Progenitor cell of endocrine pancreas (in vitro differentiated cells): ENCODE measurements around the gene BLOC1S1. TPM values are rescaled to one million over a fixed set of nuclear protein-coding genes. Genes with fewer than 3 reads are reported as not detected.

Experiments
- DNase-seq: peaks from one replicate; pipeline ENCODE4 v3.0.0; 2021; ENCODE audit warnings: low spot score; ENCODE audit not compliant: unreplicated experiment
- H3K27ac Mint-ChIP-seq: 2 replicates; pipeline ENCODE4 v1.8.0; 2021; ENCODE audit warnings: mild to moderate bottlenecking, moderate library complexity, mixed read lengths
- H3K27me3 Mint-ChIP-seq: 2 replicates; pipeline ENCODE4 v1.8.0; 2021; ENCODE audit warnings: mixed read lengths
- H3K36me3 Mint-ChIP-seq: 2 replicates; pipeline ENCODE4 v1.8.0; 2022; ENCODE audit warnings: mixed read lengths; ENCODE audit not compliant: insufficient read depth
- H3K4me1 Mint-ChIP-seq: 2 replicates; pipeline ENCODE4 v1.8.0; 2021; ENCODE audit warnings: low read depth, mixed read lengths
- H3K4me3 Mint-ChIP-seq: 2 replicates; pipeline ENCODE4 v1.8.0; 2021; ENCODE audit warnings: low read depth, mild to moderate bottlenecking, moderate library complexity, mixed read lengths
- H3K9me3 Mint-ChIP-seq: 2 replicates; pipeline ENCODE4 v1.8.0; 2021; ENCODE audit warnings: low read depth, mixed read lengths
- total RNA-seq: library from RNA; stranded (reverse); gene quantifications from 2 replicates; pipeline ENCODE4 v1.2.1, GENCODE V29; 2021
- TF ChIP-seq, protein P1 (sequence below): fragments of 200-600 bp; sonication (generic); IDR thresholded peaks from one replicate; pipeline ENCODE4 v1.5.0; 2021; ENCODE audit warnings: antibody characterized with exemption, mild to moderate bottlenecking; ENCODE audit not compliant: unreplicated experiment

The BLOC1S1 gene
- total RNA-seq, 1 donor from 2014 or later = 65.8 TPM

DNA sequence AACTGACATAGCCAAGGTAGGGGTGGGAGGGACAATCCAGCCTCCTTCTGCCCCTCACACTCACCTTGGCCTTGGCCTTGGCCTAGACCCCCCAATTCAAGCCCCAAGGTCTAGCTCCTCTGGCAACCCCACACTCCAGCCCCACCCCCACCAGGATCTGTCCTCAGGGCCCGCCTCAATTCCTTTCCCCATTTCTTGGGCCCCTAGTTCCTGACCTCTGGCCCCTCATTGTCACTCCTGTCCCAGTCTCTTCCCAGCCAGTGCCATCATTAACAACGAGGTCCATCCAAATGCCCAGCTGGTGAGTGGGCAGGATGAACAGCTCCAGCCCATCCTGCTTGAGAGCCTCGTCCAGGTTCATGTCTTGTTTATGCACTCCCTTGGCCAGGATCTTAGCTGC lies 20.2 kb downstream of the BLOC1S1 start:
- Mint-ChIP-seq H3K4me3 (no peak overlapping the region), H3K27me3 (no peaks in the 10 kb centered on the region), H3K27ac (no peak overlapping the region), H3K4me1 (peaks cover 13% of the 10 kb centered on the region), H3K9me3 (no peaks in the 10 kb centered on the region), H3K36me3 (no peaks in the 10 kb centered on the region)
- TF ChIP-seq, protein P1, sequence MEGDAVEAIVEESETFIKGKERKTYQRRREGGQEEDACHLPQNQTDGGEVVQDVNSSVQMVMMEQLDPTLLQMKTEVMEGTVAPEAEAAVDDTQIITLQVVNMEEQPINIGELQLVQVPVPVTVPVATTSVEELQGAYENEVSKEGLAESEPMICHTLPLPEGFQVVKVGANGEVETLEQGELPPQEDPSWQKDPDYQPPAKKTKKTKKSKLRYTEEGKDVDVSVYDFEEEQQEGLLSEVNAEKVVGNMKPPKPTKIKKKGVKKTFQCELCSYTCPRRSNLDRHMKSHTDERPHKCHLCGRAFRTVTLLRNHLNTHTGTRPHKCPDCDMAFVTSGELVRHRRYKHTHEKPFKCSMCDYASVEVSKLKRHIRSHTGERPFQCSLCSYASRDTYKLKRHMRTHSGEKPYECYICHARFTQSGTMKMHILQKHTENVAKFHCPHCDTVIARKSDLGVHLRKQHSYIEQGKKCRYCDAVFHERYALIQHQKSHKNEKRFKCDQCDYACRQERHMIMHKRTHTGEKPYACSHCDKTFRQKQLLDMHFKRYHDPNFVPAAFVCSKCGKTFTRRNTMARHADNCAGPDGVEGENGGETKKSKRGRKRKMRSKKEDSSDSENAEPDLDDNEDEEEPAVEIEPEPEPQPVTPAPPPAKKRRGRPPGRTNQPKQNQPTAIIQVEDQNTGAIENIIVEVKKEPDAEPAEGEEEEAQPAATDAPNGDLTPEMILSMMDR = no peak
- no peak for DNase-seq

DNA sequence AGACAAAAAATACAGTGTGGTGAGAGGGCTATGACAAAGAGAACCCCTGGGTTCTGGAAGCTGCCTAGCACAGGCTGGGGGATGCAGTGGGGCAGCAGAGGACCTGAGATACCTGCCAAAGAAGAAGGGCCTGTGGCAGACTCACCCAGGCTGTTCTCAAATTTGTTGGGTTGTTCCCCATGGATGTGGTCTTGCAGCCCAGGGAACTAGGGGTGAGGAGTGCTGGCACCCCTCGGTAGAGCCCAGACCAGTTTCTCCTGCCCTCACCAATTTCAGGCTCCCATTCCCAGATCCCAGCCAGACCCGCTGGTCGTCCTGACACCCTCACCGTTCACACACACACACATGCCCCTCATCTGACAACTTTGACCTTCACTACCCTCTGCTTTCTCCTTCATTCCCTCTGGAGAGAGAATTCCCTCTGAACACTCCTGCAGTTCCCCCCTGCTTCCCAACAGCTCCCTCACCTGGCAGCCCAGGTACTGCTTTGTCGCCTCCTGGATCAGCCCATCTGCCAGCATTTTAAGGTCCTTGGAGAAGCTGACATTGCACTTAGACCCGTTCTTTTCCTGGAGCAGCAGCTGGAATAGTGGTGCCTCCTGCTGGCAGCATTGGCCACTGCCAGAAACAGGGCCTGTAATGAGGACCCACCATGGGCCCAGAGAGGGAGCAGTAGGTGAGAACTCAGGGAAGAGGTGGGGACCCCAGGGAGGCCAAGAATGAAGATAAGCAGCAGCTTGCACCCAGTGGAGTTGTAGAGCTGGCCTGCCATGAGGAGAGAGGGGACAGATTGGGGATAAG lies 21.1 kb downstream of the BLOC1S1 start:
- H3K27me3 Mint-ChIP-seq = peaks cover 3% of the 10 kb centered on the region
- no peaks in the 10 kb centered on the region for H3K9me3 Mint-ChIP-seq
- peak overlapping the region; percentile 69 for H3K27ac Mint-ChIP-seq
- TF ChIP-seq, protein P1 = peak; percentile 76
- DNase-seq = peak; percentile 49
- peaks cover 17% of the 10 kb centered on the region for H3K4me1 Mint-ChIP-seq
- H3K36me3 Mint-ChIP-seq = no peaks in the 10 kb centered on the region
- H3K4me3 Mint-ChIP-seq = peak overlapping the region; percentile 50

DNA sequence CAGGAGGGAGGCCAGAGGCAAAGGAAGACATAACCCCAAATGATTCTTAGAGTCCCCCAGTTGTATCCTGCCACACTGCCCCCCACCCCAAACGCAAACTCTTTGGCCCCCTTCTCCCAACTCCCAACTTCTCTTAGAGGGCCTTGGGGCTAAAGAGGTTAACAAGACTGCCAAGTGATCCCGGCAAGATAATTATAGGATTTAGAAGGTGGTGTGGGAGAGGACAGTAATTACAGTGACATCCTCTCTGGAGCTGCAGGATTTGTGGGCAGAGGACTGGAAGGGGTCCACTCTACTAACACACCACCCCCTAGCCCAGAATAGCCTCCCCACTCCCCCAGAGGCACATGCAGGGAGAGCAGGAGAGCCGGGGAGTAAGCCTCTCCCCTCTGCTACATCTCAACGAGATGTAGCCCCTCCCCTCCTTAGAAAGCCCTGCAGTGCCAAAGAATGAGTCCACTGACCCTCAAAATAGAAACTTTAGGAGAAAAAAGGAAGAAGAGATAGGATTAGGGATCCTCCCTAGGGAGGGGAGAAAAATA lies 21.8 kb downstream of the BLOC1S1 start:
- Mint-ChIP-seq H3K36me3 (no peaks in the 10 kb centered on the region), H3K4me3 (peak overlapping the region; percentile 78), H3K4me1 (peaks cover 22% of the 10 kb centered on the region), H3K27me3 (peaks cover 4% of the 10 kb centered on the region), H3K9me3 (no peaks in the 10 kb centered on the region), H3K27ac (peak overlapping the region; percentile 95)
- TF ChIP-seq, protein P1 = no peak
- DNase-seq = no peak

DNA sequence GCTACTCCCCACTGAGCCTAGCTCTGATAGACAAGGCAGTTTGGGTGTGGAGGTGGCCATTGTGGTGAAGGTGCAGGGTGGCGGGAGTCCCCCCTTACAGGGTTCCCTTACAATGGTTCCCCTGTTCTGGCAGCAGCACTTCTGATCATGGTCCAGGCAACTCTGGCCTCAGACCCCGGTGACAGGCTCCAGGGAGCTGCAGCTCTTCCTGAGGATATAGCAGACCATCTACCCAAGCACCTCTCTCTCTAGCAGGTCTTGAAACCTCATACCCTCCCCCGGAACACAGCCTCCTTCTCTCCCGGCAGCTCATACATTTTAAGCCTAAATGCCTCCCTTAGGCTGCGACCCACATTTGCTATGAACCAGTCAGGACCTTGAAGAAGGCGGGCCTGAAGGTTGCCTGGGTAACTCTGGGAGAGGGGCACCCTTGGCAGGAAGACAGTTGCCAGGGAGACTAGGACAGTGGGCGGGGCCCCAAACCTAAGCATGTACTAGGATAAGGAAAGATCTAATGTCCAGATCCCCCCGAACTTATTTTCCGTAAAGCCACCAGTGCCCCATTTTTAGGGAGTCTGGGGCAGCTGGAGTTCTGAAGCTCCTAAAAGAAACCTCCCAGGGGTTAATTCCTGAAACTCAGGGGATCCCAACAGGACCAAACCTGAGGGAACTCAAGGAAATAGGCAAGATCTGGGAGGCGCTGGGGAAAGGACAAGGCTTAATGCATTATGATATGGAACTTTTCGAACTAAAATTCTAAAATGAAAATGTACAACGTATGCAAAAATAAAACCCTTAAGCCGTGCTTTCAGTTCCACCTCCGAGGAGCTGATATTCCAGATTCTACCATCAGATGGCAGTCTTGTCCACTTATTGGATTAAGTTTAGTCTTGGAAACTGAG lies 22.5 kb downstream of the BLOC1S1 start:
- DNase-seq = peak; percentile 58
- Mint-ChIP-seq H3K27me3 (peaks cover 4% of the 10 kb centered on the region), H3K9me3 (no peaks in the 10 kb centered on the region), H3K4me3 (peak overlapping the region; percentile 78), H3K27ac (peak overlapping the region; percentile 95), H3K36me3 (no peaks in the 10 kb centered on the region), H3K4me1 (peaks cover 24% of the 10 kb centered on the region)
- TF ChIP-seq, protein P1 = peak; percentile 90

DNA sequence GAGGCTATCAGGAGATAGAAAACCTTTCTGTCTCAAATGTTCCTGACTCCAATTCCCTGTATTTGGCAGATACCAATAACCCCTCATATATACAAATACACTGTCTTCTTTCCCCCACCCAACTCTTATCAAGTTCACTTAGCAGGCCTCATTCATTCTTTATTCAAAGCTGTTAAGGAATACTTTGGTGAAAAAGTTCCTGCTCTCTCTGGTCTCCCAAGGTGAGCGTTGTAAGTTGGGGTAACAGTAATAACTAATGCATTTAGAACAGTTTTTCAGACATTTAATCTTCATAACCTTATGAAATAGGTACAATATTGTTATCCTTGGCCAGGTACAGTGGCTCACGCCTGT lies 23.2 kb downstream of the BLOC1S1 start:
- Mint-ChIP-seq H3K4me3 (peak overlapping the region; percentile 78), H3K27me3 (peaks cover 4% of the 10 kb centered on the region), H3K9me3 (no peaks in the 10 kb centered on the region), H3K4me1 (peaks cover 24% of the 10 kb centered on the region), H3K27ac (no peak overlapping the region), H3K36me3 (no peaks in the 10 kb centered on the region)
- TF ChIP-seq, protein P1 = no peak
- no peak for DNase-seq
